HCT116 (cell line): ENCODE measurements around the gene HLCS. TPM values are rescaled to one million over a fixed set of nuclear protein-coding genes. Genes with fewer than 3 reads are reported as not detected.

Experiments
- ATAC-seq: fragments of 200-7000 bp; cut with Tn5 transposase; 2 replicates; pipeline ENCODE4 v1.9.1; 2020; ENCODE audit warnings: mild to moderate bottlenecking, moderate library complexity
- BruUV-seq: library from RNA; stranded (reverse); fragments of 400-500 nt; replicated peaks from 2 replicates; lab custom pipeline; 2021; lab: Mats Ljungman, UMichigan
- CTCF ChIA-PET: fragments of 300-600 bp; sonication (Branson Sonifier 250); formaldehyde crosslinking; loops from one replicate; lab custom pipeline; 2021; ENCODE audit warnings: antibody characterized with exemption; lab: Charles Lee
- POLR2A ChIA-PET: fragments of 300-600, 350-600 bp; sonication (Branson Sonifier 250); formaldehyde crosslinking; loops from one replicate; lab custom pipeline; 2021; ENCODE audit warnings: antibody characterized with exemption; lab: Charles Lee
- RAD21 ChIA-PET, 2 experiments: fragments of 300-600 bp; sonication (Branson Sonifier 250); formaldehyde crosslinking; loops; one replicate each; lab custom pipeline; 2023; ENCODE audit warnings: low total read pairs in 2 of 2; ENCODE audit not compliant: uncharacterized antibody in 2 of 2, unreplicated experiment in 2 of 2, low non-redundant PET in 1 of 2; lab: Charles Lee
- DNase-seq: peaks from one replicate; pipeline ENCODE4 v3.0.0-alpha.2; 2010; ENCODE audit warnings: low read depth, low spot score
- H2AFZ ChIP-seq: fragments of 200-600 bp; shearing (Covaris generic), sonication (generic); 2 replicates; pipeline ENCODE4 v1.6.1; 2017; ENCODE audit warnings: low read depth, mixed run types, mixed read lengths, antibody characterized with exemption, low read length; ENCODE audit not compliant: poor library complexity, severe bottlenecking
- H3K27ac ChIP-seq: 2 replicates; pipeline ENCODE4 v1.5.1; 2012; ENCODE audit warnings: low read depth, low read length
- H3K27me3 ChIP-seq: fragments of 200-600 bp; sonication (generic); 2 replicates; pipeline ENCODE4 v1.6.1; 2016; ENCODE audit warnings: mixed run types, low read length, mixed read lengths; ENCODE audit not compliant: insufficient read depth
- H3K36me3 ChIP-seq, 2 experiments: fragments of 200-500 bp in 1 of 2; fragments of 200-600 bp in 1 of 2; sonication (Bioruptor generic) in 1 of 2; sonication (generic) in 1 of 2; 2 replicates each; pipeline versions ENCODE4 v1.5.1 to v1.6.1; 2014 to 2016; ENCODE audit warnings: low read length in 2 of 2, inconsistent platforms in 1 of 2, mixed read lengths in 1 of 2, mixed run types in 1 of 2; ENCODE audit not compliant: insufficient read depth in 2 of 2, control insufficient read depth in 1 of 2
- H3K4me1 ChIP-seq, 2 experiments: fragments of 200-600 bp in 1 of 2; sonication (generic) in 1 of 2; 2 replicates each; pipeline versions ENCODE4 v1.5.1 to v1.6.1; 2012 to 2017; ENCODE audit warnings: low read length in 2 of 2, inconsistent platforms in 1 of 2, mild to moderate bottlenecking in 1 of 2, mixed read lengths in 1 of 2, mixed run types in 1 of 2, moderate library complexity in 1 of 2; ENCODE audit not compliant: insufficient read depth in 2 of 2, control insufficient read depth in 1 of 2
- H3K4me2 ChIP-seq: fragments of 200-600 bp; sonication (generic); 2 replicates; pipeline ENCODE4 v1.6.1; 2017; ENCODE audit warnings: mixed run types, low read length, mixed read lengths
- H3K4me3 ChIP-seq, 2 experiments: fragments of 200-600 bp in 1 of 2; sonication (generic) in 1 of 2; replicated peaks in 1 of 2; 2 replicates each; pipeline ENCODE4 v1.5.1; 2011 to 2016; ENCODE audit warnings: low read length in 2 of 2, control low read depth in 1 of 2, low read depth in 1 of 2, mild to moderate bottlenecking in 1 of 2, mixed read lengths in 1 of 2, mixed run types in 1 of 2
- H3K79me2 ChIP-seq: fragments of 200-600 bp; sonication (generic); 2 replicates; pipeline ENCODE4 v1.6.1; 2017; ENCODE audit warnings: mild to moderate bottlenecking, mixed run types, low read length, moderate library complexity, mixed read lengths; ENCODE audit not compliant: insufficient read depth
- H3K9ac ChIP-seq: fragments of 200-600 bp; sonication (generic); 2 replicates; pipeline ENCODE4 v1.6.1; 2016; ENCODE audit warnings: low read length, mixed read lengths
- H3K9me2 ChIP-seq: fragments of 200-600 bp; sonication (generic), shearing (Covaris generic); 2 replicates; pipeline ENCODE4 v1.6.1; 2017; ENCODE audit warnings: mixed run types, mild to moderate bottlenecking, moderate library complexity; ENCODE audit not compliant: insufficient read depth
- H3K9me3 ChIP-seq, 2 experiments: fragments of 200-500 bp in 1 of 2; fragments of 200-600 bp in 1 of 2; sonication (Bioruptor generic) in 1 of 2; sonication (generic) in 1 of 2; 2 replicates each; pipeline ENCODE4 v1.6.1; 2014 to 2017; ENCODE audit warnings: low read length in 2 of 2, mixed read lengths in 2 of 2, inconsistent platforms in 1 of 2, low read depth in 1 of 2, mild to moderate bottlenecking in 1 of 2, mixed run types in 1 of 2, moderate library complexity in 1 of 2; ENCODE audit not compliant: control insufficient read depth in 1 of 2, insufficient read depth in 1 of 2
- H4K20me1 ChIP-seq: fragments of 200-600 bp; sonication (generic), shearing (Covaris generic); 2 replicates; pipeline ENCODE4 v1.6.1; 2017; ENCODE audit warnings: mixed run types, mild to moderate bottlenecking, moderate library complexity; ENCODE audit not compliant: insufficient read depth
- CEBPB ChIP-seq: IDR thresholded peaks from 2 replicates; pipeline ENCODE4 v1.6.1; 2012; ENCODE audit warnings: low read depth
- EGR1 ChIP-seq: IDR thresholded peaks from 2 replicates; pipeline ENCODE4 v1.6.1; 2012; ENCODE audit warnings: low read depth
- ELF1 ChIP-seq: IDR thresholded peaks from 2 replicates; pipeline ENCODE4 v1.6.1; 2012; ENCODE audit warnings: low read depth, borderline replicate concordance
- EZH2 ChIP-seq: fragments of 200-600 bp; sonication (generic); IDR thresholded peaks from 2 replicates; pipeline ENCODE4 v1.6.1; 2017; ENCODE audit warnings: antibody characterized with exemption, mixed run types
- EZH2phosphoT487 ChIP-seq: fragments of 200-600 bp; IDR thresholded peaks from 2 replicates; pipeline ENCODE4 v1.6.1; 2018; ENCODE audit warnings: antibody characterized with exemption, borderline replicate concordance
- FOSL1 ChIP-seq: IDR thresholded peaks from 2 replicates; pipeline ENCODE4 v1.6.1; 2012; ENCODE audit warnings: low read depth
- JUND ChIP-seq: IDR thresholded peaks from 2 replicates; pipeline ENCODE4 v1.6.1; 2012
- POLR2AphosphoS5 ChIP-seq: IDR thresholded peaks from 2 replicates; pipeline ENCODE4 v1.6.1; 2011; ENCODE audit warnings: mild to moderate bottlenecking, low read depth, low read length, moderate library complexity
- RAD21 ChIP-seq: IDR thresholded peaks from 2 replicates; pipeline ENCODE4 v1.6.1; 2012; ENCODE audit warnings: low read depth, mild to moderate bottlenecking
- SIN3A ChIP-seq: IDR thresholded peaks from 2 replicates; pipeline ENCODE4 v1.6.1; 2012; ENCODE audit warnings: low read depth
- SP1 ChIP-seq: IDR thresholded peaks from 2 replicates; pipeline ENCODE4 v1.6.1; 2012; ENCODE audit warnings: low read depth
- intact Hi-C: fragments of 100-400 bp; cut with micrococcal nuclease; formaldehyde crosslinking; loops from 2 replicates; pipeline ENCODE4 v1.10.0; 2022
- total RNA-seq: library from RNA; stranded (reverse); gene quantifications from one replicate; pipeline ENCODE4 v1.2.1, GENCODE V29; 2021; ENCODE audit not compliant: unreplicated experiment
- TF ChIP-seq, protein P1 (sequence below): IDR thresholded peaks from 2 replicates; pipeline ENCODE4 v1.6.1; 2012
- TF ChIP-seq, protein P2 (sequence below): IDR thresholded peaks from 2 replicates; pipeline ENCODE4 v1.6.1; 2011; ENCODE audit warnings: mild to moderate bottlenecking, low read length, moderate library complexity; ENCODE audit not compliant: insufficient replicate concordance; ENCODE audit errors: extremely low read depth

The HLCS gene
- total RNA-seq, 1 experiment from 2014 or later = 18.5 TPM

DNA sequence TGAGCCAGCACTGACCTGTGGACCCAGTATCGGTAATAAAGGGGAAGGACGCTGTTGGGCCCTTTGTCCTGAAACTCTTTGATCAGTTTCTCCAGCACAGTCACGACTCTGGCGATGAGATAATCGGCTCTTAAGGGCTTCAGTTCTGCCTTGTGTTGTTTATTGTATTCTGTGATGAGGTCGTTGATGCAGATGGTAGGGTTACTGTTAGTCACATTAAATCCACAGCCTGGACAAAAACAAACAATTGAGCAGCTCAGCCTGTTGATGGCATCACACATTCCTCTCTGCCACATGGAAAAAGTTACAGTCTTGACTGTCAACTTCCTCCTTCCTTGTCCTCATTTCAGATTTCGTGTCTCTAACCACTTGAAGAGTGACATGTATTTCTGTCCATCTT lies 209.9 kb downstream of the HLCS start:
- no peak overlapping the region for H3K27ac ChIP-seq
- H3K4me3 ChIP-seq = no peak overlapping the region
- no peak for DNase-seq
- H3K9ac ChIP-seq = no peak overlapping the region
- H3K27me3 ChIP-seq = no peaks in the 10 kb centered on the region
- no peak overlapping the region for H2AFZ ChIP-seq
- no peaks in the 10 kb centered on the region for H3K9me2 ChIP-seq
- intact Hi-C loops = loop anchor here (10.0 kb wide), 2 partner anchors 88 to 168 kb away; no protein-coding TSS in a partner anchor
- BruUV-seq = no TSS peak
- TF ChIP-seq, protein P1, sequence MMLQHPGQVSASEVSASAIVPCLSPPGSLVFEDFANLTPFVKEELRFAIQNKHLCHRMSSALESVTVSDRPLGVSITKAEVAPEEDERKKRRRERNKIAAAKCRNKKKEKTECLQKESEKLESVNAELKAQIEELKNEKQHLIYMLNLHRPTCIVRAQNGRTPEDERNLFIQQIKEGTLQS = no peak
- TF ChIP-seq POLR2AphosphoS5 = no peak
- no peak for TF ChIP-seq EZH2
- no peak for TF ChIP-seq CEBPB
- TF ChIP-seq EZH2phosphoT487 = no peak
- TF ChIP-seq SIN3A = no peak
- no peak for TF ChIP-seq RAD21
- TF ChIP-seq FOSL1 = no peak
- CTCF ChIA-PET = no interaction called here
- no peaks in the 10 kb centered on the region for H3K36me3 ChIP-seq
- H3K4me1 ChIP-seq = no peaks in the 10 kb centered on the region; a peak in 1 of 4 replicates
- RAD21 ChIA-PET = no interaction called here
- H3K79me2 ChIP-seq = no peaks in the 10 kb centered on the region
- POLR2A ChIA-PET = no interaction called here
- H3K9me3 ChIP-seq = no peaks in the 10 kb centered on the region
- no peak overlapping the region for H3K4me2 ChIP-seq
- no peak for ATAC-seq
- no peaks in the 10 kb centered on the region for H4K20me1 ChIP-seq

DNA sequence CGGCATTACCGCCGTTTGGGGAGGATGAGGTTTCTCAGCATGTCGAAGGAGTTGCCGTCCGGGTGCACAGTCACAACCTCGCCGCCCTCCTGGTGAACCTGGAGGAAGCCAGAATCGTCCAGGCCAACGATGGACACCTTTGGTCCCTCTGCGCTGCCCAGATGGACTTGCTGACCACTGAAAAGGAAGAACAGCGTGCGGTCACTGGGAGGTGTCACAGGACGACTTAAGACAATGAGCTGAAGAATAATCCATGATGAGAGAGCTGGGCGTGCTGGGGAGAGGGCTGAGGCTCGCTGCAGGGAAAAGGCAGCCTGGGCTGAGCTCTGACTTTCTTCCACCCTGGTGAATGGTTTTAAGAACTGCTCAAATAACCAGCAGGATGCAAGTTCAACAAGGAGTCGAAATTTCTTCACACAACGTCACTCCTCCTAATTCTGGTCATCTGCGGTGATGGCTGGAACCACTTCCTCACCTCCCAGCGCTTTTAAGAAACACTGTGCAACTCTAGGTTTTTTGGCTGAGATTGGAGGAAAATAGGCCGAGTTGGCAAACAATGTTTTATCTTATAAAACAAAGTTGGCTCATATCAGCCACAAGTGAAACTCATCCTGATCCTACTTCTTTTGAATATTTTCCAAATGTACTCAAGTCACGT lies 212.1 kb downstream of the HLCS start:
- DNase-seq = no peak
- no peak for ATAC-seq
- H3K27ac ChIP-seq = no peak overlapping the region
- RAD21 ChIA-PET = no interaction called here
- H2AFZ ChIP-seq = no peak overlapping the region
- no TSS peak for BruUV-seq
- H3K9me3 ChIP-seq = no peaks in the 10 kb centered on the region
- H3K27me3 ChIP-seq = no peaks in the 10 kb centered on the region
- intact Hi-C loops = loop anchor here (10.0 kb wide), 2 partner anchors 90 to 170 kb away; no protein-coding TSS in a partner anchor
- no peaks in the 10 kb centered on the region for H4K20me1 ChIP-seq
- POLR2A ChIA-PET = no interaction called here
- H3K36me3 ChIP-seq = no peaks in the 10 kb centered on the region
- CTCF ChIA-PET = no interaction called here
- TF ChIP-seq, protein P2, sequence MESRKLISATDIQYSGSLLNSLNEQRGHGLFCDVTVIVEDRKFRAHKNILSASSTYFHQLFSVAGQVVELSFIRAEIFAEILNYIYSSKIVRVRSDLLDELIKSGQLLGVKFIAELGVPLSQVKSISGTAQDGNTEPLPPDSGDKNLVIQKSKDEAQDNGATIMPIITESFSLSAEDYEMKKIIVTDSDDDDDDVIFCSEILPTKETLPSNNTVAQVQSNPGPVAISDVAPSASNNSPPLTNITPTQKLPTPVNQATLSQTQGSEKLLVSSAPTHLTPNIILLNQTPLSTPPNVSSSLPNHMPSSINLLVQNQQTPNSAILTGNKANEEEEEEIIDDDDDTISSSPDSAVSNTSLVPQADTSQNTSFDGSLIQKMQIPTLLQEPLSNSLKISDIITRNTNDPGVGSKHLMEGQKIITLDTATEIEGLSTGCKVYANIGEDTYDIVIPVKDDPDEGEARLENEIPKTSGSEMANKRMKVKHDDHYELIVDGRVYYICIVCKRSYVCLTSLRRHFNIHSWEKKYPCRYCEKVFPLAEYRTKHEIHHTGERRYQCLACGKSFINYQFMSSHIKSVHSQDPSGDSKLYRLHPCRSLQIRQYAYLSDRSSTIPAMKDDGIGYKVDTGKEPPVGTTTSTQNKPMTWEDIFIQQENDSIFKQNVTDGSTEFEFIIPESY = no peak
- no peak for TF ChIP-seq ELF1
- TF ChIP-seq EGR1 = no peak
- TF ChIP-seq EZH2phosphoT487 = no peak
- no peak for TF ChIP-seq SP1
- no peak for TF ChIP-seq JUND
- H3K9me2 ChIP-seq = no peaks in the 10 kb centered on the region
- H3K4me3 ChIP-seq = no peak overlapping the region
- H3K79me2 ChIP-seq = no peaks in the 10 kb centered on the region
- no peak overlapping the region for H3K9ac ChIP-seq
- H3K4me1 ChIP-seq = no peaks in the 10 kb centered on the region; a peak in 1 of 4 replicates
- H3K4me2 ChIP-seq = no peak overlapping the region
